ENCODE measurements around the gene TBC1D22B.
"Not testable (repeated sequence)": the region's sequence is repeated elsewhere in the genome, so short reads cannot be mapped to it uniquely, and the experiment has no call there.

Gene TBC1D22B

GRCh38 chr6:37272834-37273566 is 15.4 kb downstream of the TBC1D22B start:
- no peak for DNase-seq

GRCh38 chr6:37273690-37274089 is 16.1 kb downstream of the TBC1D22B start:
- no peak for DNase-seq

GRCh38 chr6:37275350-37275749 is 17.8 kb downstream of the TBC1D22B start:
- no peak for DNase-seq

GRCh38 chr6:37277001-37277409 is 19.4 kb downstream of the TBC1D22B start:
- no peak for DNase-seq

GRCh38 chr6:37279366-37280134 is 22.0 kb downstream of the TBC1D22B start:
- DNase-seq = no peak

- DNase-seq = no peak
Measured at GRCh38 chr6:37280162-37280887, 22.8 kb downstream of the TBC1D22B start.

- no peak for DNase-seq
Measured at GRCh38 chr6:37282371-37282770, 24.8 kb downstream of the TBC1D22B start.

GRCh38 chr6:37283268-37283667 is 25.7 kb downstream of the TBC1D22B start:
- DNase-seq = no peak

GRCh38 chr6:37283671-37284151 is 26.1 kb downstream of the TBC1D22B start:
- DNase-seq = no peak

- no peak for DNase-seq
Measured at GRCh38 chr6:37284781-37285180, 27.2 kb downstream of the TBC1D22B start.

- no peak for DNase-seq
Measured at GRCh38 chr6:37285861-37286311, 28.3 kb downstream of the TBC1D22B start.

GRCh38 chr6:37287519-37288157 is 30.1 kb downstream of the TBC1D22B start:
- no peak for DNase-seq

- no peak for DNase-seq
Measured at GRCh38 chr6:37288247-37288646, 30.7 kb downstream of the TBC1D22B start.

GRCh38 chr6:37289931-37290330 is 32.4 kb downstream of the TBC1D22B start:
- no peak for DNase-seq

GRCh38 chr6:37293426-37293825 is 35.9 kb downstream of the TBC1D22B start:
- no peak for DNase-seq

GRCh38 chr6:37297637-37298036 is 40.1 kb downstream of the TBC1D22B start:
- not testable (repeated sequence) for DNase-seq

- DNase-seq = no peak
Measured at GRCh38 chr6:37298958-37299357, 41.4 kb downstream of the TBC1D22B start.

- no peak for DNase-seq
Measured at GRCh38 chr6:37299990-37300389, 42.4 kb downstream of the TBC1D22B start.

- no peak for DNase-seq
Measured at GRCh38 chr6:37302086-37302686, 44.6 kb downstream of the TBC1D22B start.

GRCh38 chr6:37303091-37303660 is 45.6 kb downstream of the TBC1D22B start:
- no peak for DNase-seq

- DNase-seq = no peak
Measured at GRCh38 chr6:37303891-37304503, 46.4 kb downstream of the TBC1D22B start.

GRCh38 chr6:37304766-37305165 is 47.2 kb downstream of the TBC1D22B start:
- DNase-seq = no peak
